GM19239 (cell line): ENCODE data around the gene ELL.
"Not testable (repeated sequence)": the region's sequence is repeated elsewhere in the genome, so short reads cannot be mapped to it uniquely, and the experiment has no call there.

ENCODE experiments used
- DNase-seq: peaks from one replicate; pipeline ENCODE4 v3.0.0; 2011; ENCODE audit warnings: low spot score; ENCODE audit not compliant: insufficient read length
- FAIRE-seq: peaks from 2 replicates; lab custom pipeline; 2011; peaks lifted over from hg19 to GRCh38; lab: Jason Lieb, UNC

The ELL gene

GRCh38 chr19:18521692-18522123, at the start of gene ELL:
ELL (minus strand) TSS chr19:18522070; CDS start chr19:18522055, 15 bp downstream.
- FAIRE-seq (no peak), DNase-seq (no peak)

- no peak for FAIRE-seq
- no peak for DNase-seq
Observed at GRCh38 chr19:18568367-18568766, 46.5 kb upstream of the ELL start.

GRCh38 chr19:18566953-18567352, 45.1 kb upstream of the ELL start:
- DNase-seq (no peak), FAIRE-seq (no peak)

- DNase-seq (no peak), FAIRE-seq (no peak)
Observed at GRCh38 chr19:18562086-18562485, 40.2 kb upstream of the ELL start.

- no peak for FAIRE-seq
Observed at GRCh38 chr19:18559685-18560084, 37.8 kb upstream of the ELL start.

GRCh38 chr19:18558604-18559003, 36.7 kb upstream of the ELL start:
- no peak for FAIRE-seq
- DNase-seq, result no peak

More at GRCh38 chr19:18559685-18560084, 37.8 kb upstream of the ELL start:
- no peak for DNase-seq

- no peak for DNase-seq
- FAIRE-seq, result peak; percentile 78
Observed at GRCh38 chr19:18558202-18558555, 36.3 kb upstream of the ELL start.

- DNase-seq, result peak; percentile 96
Observed at GRCh38 chr19:18557411-18558201, 35.7 kb upstream of the ELL start, which contains the start of gene KXD1. KXD1 (plus strand) TSS chr19:18557870; CDS start chr19:18562057, 4,187 bp downstream.

GRCh38 chr19:18551631-18552030, 29.8 kb upstream of the ELL start:
- no peak for FAIRE-seq
- no peak for DNase-seq

More at GRCh38 chr19:18557411-18558201, 35.7 kb upstream of the ELL start, which contains the start of gene KXD1:
- peak; percentile 99 for FAIRE-seq

- FAIRE-seq, result peak; percentile 67
Observed at GRCh38 chr19:18543814-18544475, 22.1 kb upstream of the ELL start.

GRCh38 chr19:18542941-18543813, 21.3 kb upstream of the ELL start, which contains the start of gene FKBP8:
FKBP8 (minus strand) TSS chr19:18543573; CDS start chr19:18541970, 1,603 bp downstream.
- peak; percentile 71 for FAIRE-seq
- peak; percentile 99 for DNase-seq

More at GRCh38 chr19:18543814-18544475, 22.1 kb upstream of the ELL start:
- DNase-seq, result peak; percentile 78

GRCh38 chr19:18541992-18542940, 20.4 kb upstream of the ELL start:
- DNase-seq, result no peak
- no peak for FAIRE-seq

GRCh38 chr19:18541258-18541991, 19.6 kb upstream of the ELL start:
- DNase-seq (no peak), FAIRE-seq (no peak)

- FAIRE-seq, DNase-seq: not testable (repeated sequence)
Observed at GRCh38 chr19:18540200-18540599, 18.3 kb upstream of the ELL start.

GRCh38 chr19:18539372-18539771, 17.5 kb upstream of the ELL start:
- no peak for DNase-seq
- no peak for FAIRE-seq

GRCh38 chr19:18538115-18538514, 16.2 kb upstream of the ELL start:
- no peak for FAIRE-seq
- no peak for DNase-seq

- no peak for DNase-seq
- FAIRE-seq, result no peak
Observed at GRCh38 chr19:18537431-18537830, 15.6 kb upstream of the ELL start.

- DNase-seq (no peak), FAIRE-seq (no peak)
Observed at GRCh38 chr19:18536475-18536874, 14.6 kb upstream of the ELL start.
